ENCODE measurements around the gene SLC38A2. TPM values are rescaled to one million over a fixed set of nuclear protein-coding genes. Genes with fewer than 3 reads are reported as not detected.

Gene SLC38A2
- total RNA-seq, 1 donor from 2014 or later, result 249 TPM

DNA sequence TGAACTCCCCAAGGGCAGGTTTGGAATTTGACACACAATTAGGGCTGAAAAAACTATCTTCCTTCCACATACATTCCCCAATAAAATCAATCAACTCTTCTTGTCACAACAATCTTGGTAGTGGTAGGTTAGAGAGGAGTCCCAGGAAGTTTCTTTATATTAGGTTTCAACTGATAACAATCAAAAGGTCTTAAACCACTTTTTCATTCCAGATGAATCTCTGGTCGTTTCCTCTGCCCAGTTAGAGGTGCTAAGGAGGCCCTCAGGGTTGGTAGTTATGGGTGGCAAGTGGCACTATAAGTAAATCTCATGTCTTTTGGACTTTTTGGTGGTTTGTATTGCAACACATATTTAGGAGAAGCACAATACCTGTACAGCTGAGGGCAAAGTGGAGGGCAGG, 1.7 kb upstream of the SLC38A2 start:
- no peak for DNase-seq (ENCODE audit: low spot score)
- Mint-ChIP-seq H3K4me3 (ENCODE audit: unreplicated experiment) (peak overlapping the region; percentile 97), H3K36me3 (ENCODE audit: low read depth, unreplicated experiment) (peaks cover 29% of the 10 kb centered on the region), H3K27ac (ENCODE audit: unreplicated experiment) (no peak overlapping the region), H3K4me1 (ENCODE audit: unreplicated experiment) (peaks cover 24% of the 10 kb centered on the region), H3K27me3 (ENCODE audit: unreplicated experiment) (peaks cover 21% of the 10 kb centered on the region), H3K9me3 (ENCODE audit: unreplicated experiment) (no peaks in the 10 kb centered on the region)
- TF ChIP-seq CTCF (IDR thresholded peaks at IDR 0.05; ENCODE audit: unreplicated experiment), result no peak

DNA sequence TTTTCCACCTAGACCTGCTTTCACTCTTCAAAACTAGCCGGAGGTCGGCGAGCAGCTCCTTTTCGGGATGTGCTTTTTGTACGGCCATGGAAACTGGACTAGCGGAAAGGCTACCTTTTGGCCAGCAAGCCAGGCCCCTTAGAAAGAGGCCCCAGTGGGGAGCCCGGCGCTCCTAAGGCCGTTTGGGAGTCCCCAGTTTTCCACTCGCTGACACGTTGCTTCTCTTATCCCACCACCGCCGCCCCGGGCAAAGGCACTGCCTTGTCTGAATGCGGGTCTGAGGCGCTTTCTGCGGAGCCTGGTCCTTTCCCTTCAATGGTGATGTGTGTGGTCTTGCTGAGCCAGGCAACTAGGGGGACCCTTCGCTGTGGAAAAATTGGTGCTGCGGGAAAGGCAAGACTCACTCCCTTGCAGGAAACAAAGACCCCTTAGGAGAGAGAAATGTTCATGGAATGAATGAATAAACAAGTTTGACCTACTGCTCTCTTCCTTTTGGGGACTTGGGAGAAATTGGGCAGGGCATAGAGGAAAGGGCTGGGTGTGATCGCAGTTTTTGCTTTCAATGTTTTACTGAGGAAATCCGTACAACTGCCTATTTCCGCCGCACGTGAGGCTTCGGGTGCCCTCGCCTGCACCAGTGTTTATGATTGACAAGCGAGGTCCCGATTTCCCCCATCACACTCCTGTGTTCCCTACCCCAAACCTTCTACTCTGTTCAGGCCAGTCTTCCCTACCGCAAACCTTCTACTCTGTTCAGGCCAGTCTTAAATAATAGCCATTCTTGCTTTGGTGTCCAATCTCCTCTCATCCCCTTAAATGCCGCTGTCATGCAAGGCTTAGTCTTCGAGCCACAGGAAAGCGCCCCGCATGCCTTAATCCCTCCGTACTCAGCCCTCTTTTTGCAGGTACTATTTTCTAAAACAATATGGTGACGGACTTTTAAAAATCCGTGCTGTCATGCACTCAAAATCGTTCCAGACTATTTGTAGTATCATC, 1.0 kb upstream of the SLC38A2 start:
- H3K9me3 Mint-ChIP-seq (ENCODE audit: unreplicated experiment), result no peaks in the 10 kb centered on the region
- H3K4me1 Mint-ChIP-seq (ENCODE audit: unreplicated experiment), result peaks cover 27% of the 10 kb centered on the region
- peak overlapping the region; percentile 90 for H3K27ac Mint-ChIP-seq (ENCODE audit: unreplicated experiment)
- TF ChIP-seq CTCF (IDR thresholded peaks at IDR 0.05; ENCODE audit: unreplicated experiment), result no peak
- H3K4me3 Mint-ChIP-seq (ENCODE audit: unreplicated experiment), result peak overlapping the region; percentile 97
- peak; percentile 67 for DNase-seq (ENCODE audit: low spot score)
- H3K27me3 Mint-ChIP-seq (ENCODE audit: unreplicated experiment), result peaks cover 21% of the 10 kb centered on the region
- H3K36me3 Mint-ChIP-seq (ENCODE audit: low read depth, unreplicated experiment), result peaks cover 31% of the 10 kb centered on the region

- peaks cover 21% of the 10 kb centered on the region for H3K27me3 Mint-ChIP-seq (ENCODE audit: unreplicated experiment)
- peak overlapping the region; percentile 96 for H3K27ac Mint-ChIP-seq (ENCODE audit: unreplicated experiment)
- H3K4me1 Mint-ChIP-seq (ENCODE audit: unreplicated experiment), result peaks cover 37% of the 10 kb centered on the region
- peaks cover 47% of the 10 kb centered on the region for H3K36me3 Mint-ChIP-seq (ENCODE audit: low read depth, unreplicated experiment)
- peak; percentile 57 for DNase-seq (ENCODE audit: low spot score)
- no peak for TF ChIP-seq CTCF (IDR thresholded peaks at IDR 0.05; ENCODE audit: unreplicated experiment)
- H3K9me3 Mint-ChIP-seq (ENCODE audit: unreplicated experiment), result no peaks in the 10 kb centered on the region
- peak overlapping the region; percentile 97 for H3K4me3 Mint-ChIP-seq (ENCODE audit: unreplicated experiment)
These were observed 642 bp downstream of the SLC38A2 start for GRCh38 chr12:46371718-46372543.

- H3K36me3 Mint-ChIP-seq (ENCODE audit: low read depth, unreplicated experiment), result peaks cover 48% of the 10 kb centered on the region
These were observed 1.5 kb downstream of the SLC38A2 start for GRCh38 chr12:46370792-46371717.

More at GRCh38 chr12:46370792-46371717, 1.5 kb downstream of the SLC38A2 start:
- no peak for TF ChIP-seq CTCF (IDR thresholded peaks at IDR 0.05; ENCODE audit: unreplicated experiment)
- DNase-seq (ENCODE audit: low spot score), result peak; percentile 96
- Mint-ChIP-seq H3K4me1 (ENCODE audit: unreplicated experiment) (peaks cover 37% of the 10 kb centered on the region), H3K9me3 (ENCODE audit: unreplicated experiment) (no peaks in the 10 kb centered on the region), H3K4me3 (ENCODE audit: unreplicated experiment) (peak overlapping the region; percentile 97), H3K27ac (ENCODE audit: unreplicated experiment) (peak overlapping the region; percentile 96), H3K27me3 (ENCODE audit: unreplicated experiment) (peaks cover 21% of the 10 kb centered on the region)

Data from endothelial cell (in vitro differentiated cells).